ENCODE results near the gene SATB2. TPM values are rescaled to one million over a fixed set of nuclear protein-coding genes. Genes with fewer than 3 reads are reported as not detected.
A peak's percentile ranks its signal among the peaks of the same experiment; 100 is the strongest.

SATB2 gene
- total RNA-seq, 1 experiment from 2014 or later, result 3.0 TPM

DNA sequence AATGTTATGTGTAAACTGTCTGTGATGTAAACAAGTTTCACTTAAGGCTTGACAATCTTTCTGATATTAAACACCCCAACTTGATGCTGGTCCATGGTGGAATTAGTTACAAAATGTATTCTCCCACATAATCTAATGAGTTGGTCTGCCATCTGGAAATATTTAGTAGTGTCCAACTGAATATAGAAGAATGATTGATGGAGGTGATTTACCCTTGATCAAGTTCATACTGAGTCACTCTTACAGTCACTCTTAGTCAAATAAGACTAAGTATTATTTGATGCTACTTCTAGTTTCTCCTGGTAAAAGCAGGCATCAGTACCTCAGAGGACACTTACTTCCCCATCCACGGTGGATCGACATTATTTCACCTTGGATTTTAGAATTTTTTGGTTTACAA, 198.1 kb downstream of the SATB2 start:
- TF ChIP-seq, protein P1, sequence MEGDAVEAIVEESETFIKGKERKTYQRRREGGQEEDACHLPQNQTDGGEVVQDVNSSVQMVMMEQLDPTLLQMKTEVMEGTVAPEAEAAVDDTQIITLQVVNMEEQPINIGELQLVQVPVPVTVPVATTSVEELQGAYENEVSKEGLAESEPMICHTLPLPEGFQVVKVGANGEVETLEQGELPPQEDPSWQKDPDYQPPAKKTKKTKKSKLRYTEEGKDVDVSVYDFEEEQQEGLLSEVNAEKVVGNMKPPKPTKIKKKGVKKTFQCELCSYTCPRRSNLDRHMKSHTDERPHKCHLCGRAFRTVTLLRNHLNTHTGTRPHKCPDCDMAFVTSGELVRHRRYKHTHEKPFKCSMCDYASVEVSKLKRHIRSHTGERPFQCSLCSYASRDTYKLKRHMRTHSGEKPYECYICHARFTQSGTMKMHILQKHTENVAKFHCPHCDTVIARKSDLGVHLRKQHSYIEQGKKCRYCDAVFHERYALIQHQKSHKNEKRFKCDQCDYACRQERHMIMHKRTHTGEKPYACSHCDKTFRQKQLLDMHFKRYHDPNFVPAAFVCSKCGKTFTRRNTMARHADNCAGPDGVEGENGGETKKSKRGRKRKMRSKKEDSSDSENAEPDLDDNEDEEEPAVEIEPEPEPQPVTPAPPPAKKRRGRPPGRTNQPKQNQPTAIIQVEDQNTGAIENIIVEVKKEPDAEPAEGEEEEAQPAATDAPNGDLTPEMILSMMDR (conservative IDR thresholded peaks at IDR 0.05; ENCODE audit: low read depth, low read length), result no peak
- H3K27ac ChIP-seq (ENCODE audit: low read length), result no peak overlapping the region
- DNase-seq (peak; percentile 11), ATAC-seq (no peak)
- no TSS peak for BruUV-seq (replicated peaks)
- no peaks in the 10 kb centered on the region for H3F3A ChIP-seq (ENCODE audit: low read length, unreplicated experiment)
- H3K36me3 ChIP-seq (ENCODE audit: low read depth, low read length), result no peaks in the 10 kb centered on the region
- intact Hi-C loops (cut with micrococcal nuclease), result loop anchor here (2.0 kb wide), 1 partner anchor 199 kb away; no protein-coding TSS in a partner anchor
- H3K79me2 ChIP-seq (ENCODE audit: low read length), result no peaks in the 10 kb centered on the region
- H3K4me3 ChIP-seq (ENCODE audit: low read length), result no peak overlapping the region
- no peaks in the 10 kb centered on the region for H3K27me3 ChIP-seq (ENCODE audit: low read length)
- no peak overlapping the region for H3K4me2 ChIP-seq (ENCODE audit: low read length)
- no peaks in the 10 kb centered on the region for H4K20me1 ChIP-seq (ENCODE audit: low read length)
- H3K9me3 ChIP-seq (ENCODE audit: low read length), result no peaks in the 10 kb centered on the region
- CTCF ChIA-PET, result no interaction called here
- no peaks in the 10 kb centered on the region for H3K9me2 ChIP-seq (replicated peaks; ENCODE audit: low read length)
- POLR2A ChIA-PET (ENCODE audit: unreplicated experiment), result no interaction called here
- no peaks in the 10 kb centered on the region for H3K4me1 ChIP-seq (ENCODE audit: insufficient read depth, low read length)
- no peak overlapping the region for H3K9ac ChIP-seq (ENCODE audit: low read length)
- H2AFZ ChIP-seq (ENCODE audit: low read length), result no peak overlapping the region

DNA sequence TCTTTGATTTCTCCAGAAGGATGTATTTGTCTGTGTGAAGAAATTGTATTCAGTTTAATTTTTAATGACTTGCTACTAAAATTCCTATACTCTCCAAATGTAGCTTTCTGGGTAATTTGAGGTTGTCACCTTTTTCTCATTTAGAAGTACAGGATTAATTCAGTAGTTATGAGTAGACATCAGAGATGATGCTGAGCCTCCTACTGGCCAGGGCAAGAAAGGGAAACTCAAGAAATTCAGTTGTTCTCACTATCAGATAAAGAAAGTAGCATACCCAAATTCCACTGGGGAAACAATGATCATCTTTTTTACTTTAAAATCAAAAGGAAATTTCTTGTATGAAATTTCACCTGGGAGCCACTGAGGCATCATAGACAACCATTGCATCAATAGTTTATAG, 199.4 kb downstream of the SATB2 start:
- Histone ChIP-seq H3K4me1 (ENCODE audit: insufficient read depth, low read length) (no peaks in the 10 kb centered on the region), H2AFZ (ENCODE audit: low read length) (no peak overlapping the region), H4K20me1 (ENCODE audit: low read length) (no peaks in the 10 kb centered on the region), H3K4me2 (ENCODE audit: low read length) (no peak overlapping the region), H3K9ac (ENCODE audit: low read length) (no peak overlapping the region), H3F3A (ENCODE audit: low read length, unreplicated experiment) (no peaks in the 10 kb centered on the region), H3K79me2 (ENCODE audit: low read length) (no peaks in the 10 kb centered on the region), H3K27me3 (ENCODE audit: low read length) (no peaks in the 10 kb centered on the region), H3K9me2 (replicated peaks; ENCODE audit: low read length) (no peaks in the 10 kb centered on the region), H3K4me3 (ENCODE audit: low read length) (no peak overlapping the region), H3K36me3 (ENCODE audit: low read depth, low read length) (no peaks in the 10 kb centered on the region), H3K9me3 (ENCODE audit: low read length) (no peaks in the 10 kb centered on the region), H3K27ac (ENCODE audit: low read length) (no peak overlapping the region)
- CTCF ChIA-PET, result no interaction called here
- no TSS peak for BruUV-seq (replicated peaks)
- POLR2A ChIA-PET (ENCODE audit: unreplicated experiment), result no interaction called here
- TF ChIP-seq, protein P1 (conservative IDR thresholded peaks at IDR 0.05; ENCODE audit: low read depth, low read length), result peak; percentile 61
- no peak for TF ChIP-seq EZH2phosphoT487 (IDR thresholded peaks at IDR 0.05; ENCODE audit: borderline replicate concordance, low read length)
- DNase-seq, result peak; percentile 22
- intact Hi-C loops (cut with micrococcal nuclease), result no loop called here
- 0 out of 2 replicates have a peak, but pooled peaks have one; percentile 27 for ATAC-seq

DNA sequence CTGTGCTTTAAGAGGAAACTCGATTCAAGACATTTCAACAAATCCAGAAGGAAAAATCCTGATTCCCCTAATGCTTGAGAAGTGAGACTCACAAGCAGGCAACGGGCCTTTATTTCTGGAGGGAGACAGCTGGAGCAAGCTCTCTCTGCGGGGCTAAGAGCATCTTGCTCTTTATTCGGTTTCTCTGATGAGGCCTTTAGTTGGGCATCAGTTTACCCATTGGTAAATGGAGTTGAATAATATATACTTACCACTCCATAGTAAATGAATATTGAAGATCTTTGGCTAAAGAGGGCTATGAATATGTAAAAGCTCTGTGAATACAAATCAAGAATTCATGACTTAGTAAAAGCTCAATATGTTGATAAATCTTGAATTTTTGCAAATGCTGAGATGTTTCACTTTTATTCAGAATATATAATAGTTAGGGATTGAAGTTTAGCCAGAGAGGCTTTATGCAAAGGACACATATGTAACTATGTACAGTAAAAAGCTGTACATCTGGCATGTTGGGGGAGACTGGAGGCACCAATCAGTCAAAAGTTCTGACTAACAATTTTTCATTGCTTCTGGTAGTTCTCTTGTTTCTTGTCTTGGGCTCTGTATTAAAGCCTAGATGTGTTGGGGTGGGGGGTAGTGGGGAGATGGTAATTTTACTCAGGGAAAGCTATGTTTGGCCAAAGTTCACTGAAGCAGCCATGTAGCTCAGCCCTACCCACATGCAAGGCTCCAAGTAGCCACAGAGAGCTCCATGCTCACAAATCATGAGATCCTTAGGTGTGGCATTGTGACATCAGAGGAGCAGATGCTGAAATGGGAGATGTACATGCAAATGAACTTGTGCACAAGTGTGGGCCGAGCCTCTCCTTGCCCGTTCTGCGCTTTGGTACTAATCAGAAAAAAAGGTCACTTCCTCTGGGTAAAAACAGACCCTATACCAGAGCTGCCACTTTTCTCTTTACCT, 200.2 kb downstream of the SATB2 start:
- H3K9me3 ChIP-seq (ENCODE audit: low read length), result no peaks in the 10 kb centered on the region
- H3K4me2 ChIP-seq (ENCODE audit: low read length), result no peak overlapping the region
- no peak overlapping the region for H3K9ac ChIP-seq (ENCODE audit: low read length)
- H3K27me3 ChIP-seq (ENCODE audit: low read length), result no peaks in the 10 kb centered on the region
- ChIA-PET CTCF (no interaction called here), POLR2A (ENCODE audit: unreplicated experiment) (interaction anchor here (0.6 kb wide), 1 partner anchor 10 kb away, joined by 4 read pairs; no protein-coding TSS in a partner anchor)
- no peak overlapping the region for H2AFZ ChIP-seq (ENCODE audit: low read length)
- no peak overlapping the region for H3K4me3 ChIP-seq (ENCODE audit: low read length)
- DNase-seq, result no peak
- TF ChIP-seq EZH2phosphoT487 (IDR thresholded peaks at IDR 0.05; ENCODE audit: borderline replicate concordance, low read length) (no peak), EZH2 (IDR thresholded peaks at IDR 0.05; ENCODE audit: low read length, unreplicated experiment) (no peak)
- TF ChIP-seq, protein P1 (conservative IDR thresholded peaks at IDR 0.05; ENCODE audit: low read depth, low read length), result no peak
- H3F3A ChIP-seq (ENCODE audit: low read length, unreplicated experiment), result no peaks in the 10 kb centered on the region
- H3K36me3 ChIP-seq (ENCODE audit: low read depth, low read length), result no peaks in the 10 kb centered on the region
- ATAC-seq, result no peak
- no peaks in the 10 kb centered on the region for H3K9me2 ChIP-seq (replicated peaks; ENCODE audit: low read length)
- BruUV-seq (replicated peaks), result no TSS peak
- no peaks in the 10 kb centered on the region for H3K4me1 ChIP-seq (ENCODE audit: insufficient read depth, low read length)
- intact Hi-C loops (cut with micrococcal nuclease), result no loop called here
- H4K20me1 ChIP-seq (ENCODE audit: low read length), result no peaks in the 10 kb centered on the region
- no peaks in the 10 kb centered on the region for H3K79me2 ChIP-seq (ENCODE audit: low read length)
- H3K27ac ChIP-seq (ENCODE audit: low read length), result no peak overlapping the region
